DMS153 treated with DMSO at 0.1 percent for 48 hours (cell line): ENCODE measurements around the gene EFCAB10.
"Not testable (repeated sequence)": the region's sequence is repeated elsewhere in the genome, so short reads cannot be mapped to it uniquely, and the experiment has no call there.

Experiments used
- DNase-seq: peaks from one replicate; lab custom pipeline; 2025; ENCODE audit not compliant: unreplicated experiment; lab: John Stamatoyannopoulos, UW

Gene EFCAB10

DNA sequence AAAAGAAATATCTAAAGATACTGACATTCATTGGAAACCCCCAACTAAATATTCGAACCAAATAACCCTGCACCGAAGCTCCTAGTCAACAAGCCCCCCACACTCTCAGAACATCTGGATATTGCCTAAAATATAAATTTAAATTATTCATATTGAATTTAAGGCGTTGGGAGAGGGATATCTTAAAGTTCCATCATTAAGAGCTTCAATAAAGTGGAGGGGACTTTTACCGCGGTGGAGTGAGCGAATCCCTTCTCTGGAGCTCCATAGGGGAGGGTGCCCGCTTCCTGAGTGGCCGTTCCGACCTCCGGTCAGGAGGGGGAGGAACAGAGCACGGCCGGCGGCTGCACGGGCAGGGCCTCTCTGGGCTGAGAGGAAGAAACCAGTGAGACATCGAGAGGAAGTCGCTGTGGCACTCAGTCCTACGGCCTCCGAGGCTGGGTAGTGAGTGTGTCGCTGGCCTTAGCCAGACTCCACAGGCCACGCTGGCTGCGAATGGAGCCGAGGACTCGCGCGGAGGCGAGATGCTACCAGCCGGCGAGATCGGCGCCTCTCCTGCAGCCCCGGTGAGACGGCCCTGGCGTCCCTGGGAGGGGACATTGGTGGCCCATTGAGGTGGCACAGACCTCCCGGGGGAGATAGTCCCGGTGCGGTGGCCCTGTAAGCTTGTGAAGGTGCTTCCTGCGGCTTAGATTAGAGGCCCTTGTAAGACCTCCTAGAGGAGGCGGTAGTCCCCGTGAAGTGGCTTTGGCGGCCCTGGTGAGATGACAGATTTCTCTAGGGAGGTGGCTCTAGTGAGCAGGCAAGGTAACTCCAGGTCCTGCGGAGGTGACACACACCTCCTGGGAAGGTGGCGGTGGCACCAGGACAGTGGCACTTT is 49.3 kb downstream of the EFCAB10 start, which contains the start of gene RINT1:
Gene RINT1, plus strand, starts transcription at position 410 of the 880 bp plus-strand sequence. Its CDS starts 115 bp downstream, at position 525.
- DNase-seq = peak; percentile 91

DNA sequence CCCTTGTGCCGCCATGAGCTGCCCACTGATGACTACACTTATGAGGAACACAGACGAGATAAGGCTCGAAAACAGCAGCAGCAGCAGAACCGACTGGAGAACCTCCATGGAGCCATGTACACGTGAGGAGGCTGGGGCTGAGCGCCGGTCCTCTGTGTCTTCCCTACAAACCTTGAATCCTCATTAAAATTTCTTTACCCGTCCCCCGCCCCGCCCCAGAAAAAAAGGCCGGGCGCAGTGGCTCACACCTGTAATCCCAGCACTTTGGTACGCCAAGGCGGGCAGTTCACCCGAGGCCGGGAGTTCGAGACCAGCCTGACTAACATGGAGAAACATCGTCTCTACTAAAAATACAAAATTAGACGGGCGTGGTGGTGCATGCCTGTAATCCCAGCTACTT is 50.7 kb downstream of the EFCAB10 start:
- DNase-seq = no peak

DNA sequence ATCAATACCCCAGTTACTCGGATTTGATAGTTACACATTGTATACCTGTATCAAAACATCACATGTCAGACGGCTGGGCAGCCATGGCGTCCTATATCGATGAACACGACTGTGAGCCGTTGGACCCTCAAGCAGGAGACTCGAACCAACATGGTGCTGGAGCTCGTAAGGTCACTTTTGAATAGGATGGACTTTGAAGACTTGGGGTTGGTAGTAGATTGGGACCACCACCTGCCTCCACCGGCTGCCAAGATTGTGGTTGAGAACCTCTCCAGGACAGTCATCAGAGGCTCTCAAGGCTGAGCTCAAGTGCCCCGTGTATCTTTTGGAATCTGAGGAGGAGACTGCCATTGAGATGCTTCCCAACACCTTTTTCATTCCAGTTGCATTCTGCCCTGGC is 51.2 kb downstream of the EFCAB10 start:
- DNase-seq = no peak

DNA sequence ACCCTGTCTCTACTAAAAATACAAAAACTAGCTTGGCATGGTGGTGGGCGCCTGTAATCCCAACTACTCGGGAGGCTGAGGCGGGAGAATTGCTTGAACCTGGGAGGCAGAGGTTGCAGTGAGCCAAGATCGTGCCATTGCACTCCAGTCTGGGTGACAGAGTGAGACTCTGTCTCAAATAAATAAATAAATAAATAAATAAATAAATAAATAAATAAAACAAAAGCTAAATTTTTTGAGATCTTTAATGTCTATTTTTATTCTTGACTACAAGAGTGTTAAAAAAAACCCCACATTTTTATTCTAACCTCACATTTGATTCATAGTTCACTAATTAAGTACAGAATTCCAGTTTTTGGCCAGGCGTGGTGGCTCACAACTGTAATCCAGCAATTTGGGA is 53.6 kb downstream of the EFCAB10 start:
- not testable (repeated sequence) for DNase-seq

DNA sequence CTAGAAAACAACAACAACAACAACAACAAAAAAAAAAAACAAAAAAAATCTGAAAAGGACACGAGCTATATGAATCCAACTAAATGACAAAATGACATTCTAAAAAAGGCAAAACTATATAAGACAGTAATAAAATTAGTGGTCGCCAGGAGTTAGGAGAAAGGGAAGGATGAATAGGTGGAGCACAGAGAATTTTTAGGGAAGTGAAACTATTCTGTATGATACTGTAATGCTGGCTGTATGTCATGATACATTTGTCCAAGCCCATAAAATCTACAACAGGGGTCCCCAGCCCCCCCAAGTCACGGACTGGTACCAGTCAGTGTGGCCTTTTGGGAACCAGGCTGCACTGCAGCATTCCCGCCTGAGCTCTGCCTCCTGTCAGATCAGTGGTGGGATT is 56.5 kb downstream of the EFCAB10 start:
- DNase-seq = no peak

DNA sequence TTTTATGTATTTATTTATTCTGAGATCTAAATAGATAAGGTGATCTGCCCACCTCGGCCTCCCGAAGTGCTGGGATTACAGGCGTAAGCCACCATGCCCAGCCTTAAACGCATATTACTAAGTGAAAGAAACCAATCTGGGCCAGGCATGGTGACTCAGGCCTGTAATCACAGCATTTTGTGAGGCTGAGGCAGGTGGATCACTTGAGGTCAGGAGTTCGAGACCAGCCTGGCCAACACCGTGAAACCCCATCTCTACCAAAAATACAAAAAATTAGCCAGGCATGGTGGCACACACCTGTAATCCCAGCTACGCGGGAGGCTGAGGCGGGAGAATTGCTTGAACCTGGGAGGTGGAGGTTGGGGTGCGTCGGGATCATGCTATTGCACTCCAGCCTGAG is 56.9 kb downstream of the EFCAB10 start:
- not testable (repeated sequence) for DNase-seq

DNA sequence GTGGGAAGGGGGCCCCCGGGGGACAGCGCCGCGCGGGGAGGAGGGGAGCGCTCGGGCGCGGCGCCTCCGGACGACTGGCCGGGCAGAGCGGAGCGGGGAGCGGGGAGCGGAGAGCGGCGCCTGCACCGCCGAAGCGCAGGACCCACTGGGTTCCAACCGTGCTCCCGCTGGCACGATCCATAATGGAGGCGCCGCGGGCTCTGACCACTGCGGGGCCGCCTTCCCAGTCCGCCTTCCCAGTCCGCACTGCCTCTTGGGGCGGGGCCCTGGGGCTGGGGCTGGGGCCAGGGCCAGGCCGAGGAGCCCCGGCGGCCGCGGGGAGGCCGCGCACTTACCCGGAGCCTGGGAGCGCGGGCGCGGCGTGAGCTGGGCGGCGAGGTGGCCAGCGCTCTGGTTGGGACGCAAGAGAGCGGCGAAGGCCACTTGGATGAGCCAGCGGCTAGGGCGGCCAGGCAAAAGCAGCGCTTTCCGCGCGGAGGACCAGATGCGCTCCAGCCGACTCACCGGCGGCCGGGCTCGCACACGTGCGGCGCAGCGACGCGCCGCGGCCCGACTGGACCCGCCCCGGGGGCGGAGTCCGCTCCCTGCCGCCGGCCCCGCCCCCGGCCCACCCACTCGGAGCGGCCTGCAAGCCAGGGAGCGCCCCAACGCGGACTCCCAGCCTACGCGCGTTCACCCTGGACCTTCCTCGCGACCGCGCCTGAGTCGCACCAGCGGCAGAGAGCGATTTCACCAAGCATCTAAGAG is 59.4 kb downstream of the EFCAB10 start, which contains the start of gene PUS7:
Gene PUS7, minus strand, starts transcription at position 555 of the 747 bp plus-strand sequence. CDS start 13,759 bp downstream, outside the sequence.
- peak; percentile 82 for DNase-seq

DNA sequence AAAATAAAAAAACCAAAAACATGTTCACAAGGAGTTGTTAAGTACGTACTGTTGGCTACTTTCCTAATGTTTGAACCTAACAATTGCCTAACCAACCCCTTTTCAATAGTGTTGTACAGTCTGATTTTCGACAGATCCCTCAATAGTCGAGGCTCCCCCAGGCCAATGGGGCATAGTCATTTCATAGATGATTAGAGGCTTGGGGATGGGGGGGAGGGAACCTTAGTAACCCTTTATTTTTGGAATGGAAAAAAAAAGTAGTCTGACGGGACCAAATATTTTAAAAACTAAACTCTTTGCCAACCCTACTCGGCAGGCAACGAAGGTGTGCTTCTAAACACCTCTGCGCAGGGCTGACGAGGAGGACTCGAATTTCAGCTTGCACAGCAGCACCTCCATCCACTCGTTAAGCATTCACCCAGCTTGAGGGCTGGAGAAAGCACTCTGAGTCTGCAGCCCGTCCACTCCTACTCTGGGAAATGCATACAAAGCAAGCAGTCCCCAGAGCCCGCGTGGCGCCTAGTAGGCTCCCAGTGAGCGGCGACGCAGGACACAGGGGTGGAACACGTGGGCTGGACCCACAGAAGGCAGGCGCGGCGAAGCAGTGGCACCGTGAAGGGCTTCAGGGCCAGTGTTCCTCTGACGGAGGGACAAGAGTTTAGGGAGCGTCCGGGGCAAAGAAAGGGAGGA is 60.1 kb downstream of the EFCAB10 start:
- DNase-seq = peak; percentile 55

DNA sequence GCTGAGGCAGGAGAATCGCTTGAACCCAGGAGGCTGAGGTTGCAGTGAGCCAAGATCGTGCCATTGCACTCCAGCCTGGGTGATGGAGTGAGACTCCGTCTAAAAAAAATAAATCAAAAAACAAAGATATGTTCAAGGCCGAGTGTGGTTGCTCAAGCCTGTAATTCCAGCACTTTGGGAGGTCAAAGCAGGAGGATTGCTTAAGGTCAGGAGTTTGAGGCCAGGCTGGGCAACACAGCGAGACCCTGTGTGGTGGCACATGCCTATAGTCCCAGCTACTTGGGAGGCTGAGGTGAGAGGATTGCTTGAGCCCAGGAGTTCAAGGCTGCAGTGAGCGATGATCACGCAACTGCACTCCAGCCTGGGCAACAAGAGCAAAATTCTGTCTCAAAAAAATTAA is 60.7 kb downstream of the EFCAB10 start:
- DNase-seq = not testable (repeated sequence)

DNA sequence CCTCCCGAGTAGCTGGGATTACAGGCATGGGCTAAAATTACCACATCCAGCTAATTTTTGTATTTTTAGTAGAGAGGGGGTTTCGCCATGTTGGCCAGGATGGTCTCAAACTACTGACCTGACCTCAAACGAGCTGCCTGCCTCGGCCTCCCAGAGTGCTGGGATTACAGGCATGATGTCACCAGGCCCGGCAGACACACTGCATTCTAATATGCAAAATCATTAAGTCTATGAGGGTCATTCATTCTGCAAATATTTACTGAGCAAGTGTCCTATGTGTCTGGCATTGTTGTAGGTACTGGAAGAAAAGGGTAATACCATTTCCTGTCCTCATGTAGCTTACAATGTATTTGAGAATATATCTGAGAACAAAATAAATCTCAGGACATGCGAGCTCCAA is 61.9 kb downstream of the EFCAB10 start:
- DNase-seq = no peak

DNA sequence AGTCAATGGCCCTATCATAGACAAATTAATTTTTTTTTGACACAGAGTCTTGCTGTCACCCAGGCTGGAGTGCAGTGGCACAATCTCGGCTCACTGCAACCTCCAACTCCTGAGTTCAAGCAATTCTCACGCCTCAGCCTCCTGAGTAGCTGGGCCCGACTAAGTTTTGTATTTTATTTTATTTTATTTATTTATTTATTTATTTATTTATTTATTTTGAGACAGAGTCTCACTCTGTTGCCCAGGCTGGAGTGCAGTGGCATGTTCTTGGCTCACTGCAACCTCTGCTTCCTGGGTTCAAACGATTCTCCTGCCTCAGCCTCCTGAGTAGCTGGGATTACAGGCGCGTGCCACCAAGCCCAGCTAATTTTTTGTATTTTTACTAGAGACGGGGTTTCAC is 65.7 kb downstream of the EFCAB10 start:
- DNase-seq = not testable (repeated sequence)
